K562 (cell line): ENCODE data around the gene TSPAN16. TPM values are rescaled to one million over a fixed set of nuclear protein-coding genes. Genes with fewer than 3 reads are reported as not detected.

ENCODE experiments used
- ATAC-seq: fragments of 200-7000 bp; cut with Tn5 transposase; 3 replicates; pipeline ENCODE4 v1.9.1; 2020; ENCODE audit warnings: moderate library complexity
- BruUV-seq: library from RNA; stranded (reverse); fragments of 400-500 nt; replicated peaks from 2 replicates; lab custom pipeline; 2021; lab: Mats Ljungman, UMichigan
- CTCF ChIA-PET: fragments of 300-600 bp; formaldehyde crosslinking; extraction: SDS; loops from one replicate; lab custom pipeline; 2021; ENCODE audit warnings: low intra/inter-chr PET ratio; lab: Yijun Ruan, JAX
- POLR2A ChIA-PET: fragments of 300-600, 350-650 bp; sonication (Branson Sonifier 250); formaldehyde crosslinking; extraction: SDS; loops from one replicate; lab custom pipeline; 2021; ENCODE audit warnings: antibody characterized with exemption, inconsistent platforms; lab: Yijun Ruan, JAX
- DNase-seq, 4 experiments: peaks; one replicate each; pipeline versions ENCODE4 v3.0.0 to v3.0.0-alpha.2; 2011 to 2018; ENCODE audit warnings: low spot score in 3 of 4, mixed read lengths in 3 of 4; ENCODE audit errors: extremely low read depth in 1 of 4
- FAIRE-seq: peaks from 2 replicates; lab custom pipeline; 2011; peaks lifted over from hg19 to GRCh38; lab: Jason Lieb, UNC
- H2AFZ ChIP-seq: 2 replicates; pipeline ENCODE4 v1.6.0; 2011; ENCODE audit warnings: low read depth, low read length, control low read depth, inconsistent platforms
- H3K27ac ChIP-seq: fragments of 200-600 bp; 3 replicates; pipeline ENCODE4 v1.8.0; 2011; ENCODE audit warnings: low read depth, mild to moderate bottlenecking, control low read depth, inconsistent platforms, low read length, moderate library complexity, mixed read lengths; ENCODE audit errors: extremely low read depth
- H3K27me3 ChIP-seq, 2 experiments: fragments of 300-600 bp in 1 of 2; 2 replicates in 1 of 2; 3 replicates in 1 of 2; pipeline versions ENCODE4 v1.6.0 to v1.8.0; 2011; ENCODE audit warnings: inconsistent platforms in 2 of 2, low read length in 2 of 2, mild to moderate bottlenecking in 1 of 2, mixed read lengths in 1 of 2, moderate library complexity in 1 of 2; ENCODE audit not compliant: control insufficient read depth in 2 of 2, insufficient read depth in 2 of 2
- H3K36me3 ChIP-seq: fragments of 300-600 bp; 3 replicates; pipeline ENCODE4 v1.8.0; 2011; ENCODE audit warnings: mild to moderate bottlenecking, low read length, inconsistent platforms; ENCODE audit not compliant: control insufficient read depth, insufficient read depth
- H3K4me1 ChIP-seq, 2 experiments: fragments of 200-600 bp in 1 of 2; replicated peaks in 1 of 2; 2 replicates in 1 of 2; 3 replicates in 1 of 2; pipeline versions ENCODE4 v1.5.1 to v1.8.0; 2011; ENCODE audit warnings: inconsistent platforms in 2 of 2, low read length in 2 of 2, mild to moderate bottlenecking in 1 of 2, mixed read lengths in 1 of 2, moderate library complexity in 1 of 2; ENCODE audit not compliant: control insufficient read depth in 2 of 2, insufficient read depth in 2 of 2
- H3K4me2 ChIP-seq: 2 replicates; pipeline ENCODE4 v1.6.1; 2011; ENCODE audit warnings: low read length, control low read depth, inconsistent platforms, mixed read lengths; ENCODE audit not compliant: insufficient read depth
- H3K4me3 ChIP-seq: fragments of 200-600 bp; sonication (generic), shearing (Covaris generic); 2 replicates; pipeline ENCODE4 v1.5.1; 2016; ENCODE audit warnings: control low read depth, inconsistent platforms
- H3K79me2 ChIP-seq: fragments of 200-600 bp; 3 replicates; pipeline ENCODE4 v1.8.0; 2011; ENCODE audit warnings: low read length, inconsistent platforms; ENCODE audit not compliant: control insufficient read depth, insufficient read depth
- H3K9ac ChIP-seq, 2 experiments: 2 replicates each; pipeline versions ENCODE4 v1.6.0 to v1.6.1; 2011; ENCODE audit warnings: low read depth in 2 of 2, low read length in 2 of 2, control low read depth in 1 of 2, inconsistent platforms in 1 of 2, mild to moderate bottlenecking in 1 of 2, mixed read lengths in 1 of 2; ENCODE audit not compliant: insufficient read depth in 1 of 2
- H3K9me1 ChIP-seq: one replicate; pipeline ENCODE4 v1.6.0; 2011; ENCODE audit warnings: inconsistent platforms, mild to moderate bottlenecking, low read length, moderate library complexity; ENCODE audit not compliant: control insufficient read depth, insufficient read depth
- H3K9me3 ChIP-seq: replicated peaks from 2 replicates; pipeline ENCODE4 v1.5.1; 2011; ENCODE audit warnings: low read depth, low read length, inconsistent platforms; ENCODE audit not compliant: control insufficient read depth, insufficient read depth
- H4K20me1 ChIP-seq: replicated peaks from 2 replicates; pipeline ENCODE4 v1.6.1; 2011; ENCODE audit warnings: low read length, inconsistent platforms, mixed read lengths; ENCODE audit not compliant: control insufficient read depth, insufficient read depth
- FOXA3 ChIP-seq, 2 experiments: fragments of 450-650 bp in 1 of 2; sonication (generic) in 1 of 2; formaldehyde crosslinking; IDR thresholded peaks in 1 of 2; conservative IDR thresholded peaks in 1 of 2; 2 replicates each; pipeline versions ENCODE4 v1.4.0 to v1.8.0; 2020 to 2022; ENCODE audit warnings: mild to moderate bottlenecking in 2 of 2, missing genetic modification reagents in 1 of 2
- SPI1 ChIP-seq: IDR thresholded peaks from 2 replicates; pipeline ENCODE4 v1.6.1; 2011; ENCODE audit warnings: low read depth, low read length, control low read depth, borderline replicate concordance
- WGBS: fragments of 100-300 bp; shearing (Covaris generic); methylation state at CpG from one replicate; pipeline ENCODE4 v1.1.6; 2016; ENCODE audit warnings: low coverage, mixed read lengths; ENCODE audit not compliant: insufficient coverage; ENCODE audit errors: missing lambda C conversion rate; 5-methylcytosine and 5-hydroxymethylcytosine counted together
- in situ Hi-C: fragments of 300-500 bp; cut with MboI; formaldehyde crosslinking; loops from 4 replicates; pipeline ENCODE4 v1.15.0; 2018; ENCODE audit warnings: inconsistent platforms, mixed read lengths
- intact Hi-C: fragments of 100-400 bp; cut with micrococcal nuclease; formaldehyde crosslinking; loops from 2 replicates; pipeline ENCODE4 v1.14.2; 2022
- polyA plus RNA-seq, 8 experiments: library from polyadenylated mRNA; depleted of rRNA in 4 of 8; stranded (reverse) in 5 of 8; unstranded in 3 of 8; fragments of >200 nt; fragmentation: Nextera tagmentation in 2 of 8; fragmentation: Illumina TruSeq in 1 of 8; extraction: Ambion mirVana in 2 of 8; extraction: Trizol in 1 of 8; gene quantifications; 2 replicates each; pipeline versions ENCODE4 v1.2.1 to v1.2.3, GENCODE V29; 2011 to 2014; ENCODE audit warnings: inconsistent platforms in 1 of 8, missing spikeins in 1 of 8
- total RNA-seq, 7 experiments: library from RNA; depleted of rRNA in 6 of 7; stranded (reverse); fragments of >200 nt in 6 of 7; fragmentation: Illumina TruSeq in 2 of 7; extraction: Trizol in 2 of 7; gene quantifications; 2 replicates each; pipeline versions ENCODE4 v1.2.1 to v1.2.3, GENCODE V29; 2011 to 2021; ENCODE audit warnings: low replicate concordance in 1 of 7
- TF ChIP-seq, protein P1 (sequence below): fragments of 200-800 bp; sonication (Bioruptor generic); IDR thresholded peaks from 2 replicates; pipeline ENCODE4 v1.6.1; 2017; ENCODE audit warnings: missing genetic modification characterization, missing compliant biosample characterization
- TF ChIP-seq, protein P2 (sequence below): fragments of 450-650 bp; IDR thresholded peaks from 2 replicates; pipeline ENCODE4 v1.6.1; 2016; ENCODE audit warnings: mild to moderate bottlenecking, moderate library complexity

TSPAN16 gene
- total and polyA plus RNA-seq, 9 of the 15 experiments (the other 6 are each of a cell fraction or from before 2014, with no cell fraction given): not detected

DNA sequence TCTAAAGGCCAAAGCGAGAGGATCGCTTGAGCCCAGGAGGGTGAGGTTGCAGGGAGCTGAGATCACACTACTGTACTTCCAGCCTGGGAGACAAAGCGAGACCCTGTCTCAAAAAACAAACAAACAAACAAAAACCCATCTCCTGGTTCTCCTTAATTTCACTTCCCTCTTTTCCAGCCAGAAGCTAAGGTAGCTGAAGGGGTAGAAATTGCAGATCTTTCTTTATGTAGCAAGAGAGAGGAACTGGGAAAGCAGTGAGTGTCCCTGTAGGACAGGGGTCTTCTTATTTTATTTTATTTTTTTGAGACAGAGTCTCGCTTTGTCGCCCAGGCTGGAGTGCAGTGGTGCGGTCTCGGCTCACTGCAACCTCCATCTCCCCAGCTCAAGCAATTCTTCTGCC, 4.5 kb upstream of the TSPAN16 start:
- CTCF ChIA-PET: no interaction called here
- ATAC-seq (no peak), DNase-seq (no peak), FAIRE-seq (no peak)
- Histone ChIP-seq H3K4me3 (no peak overlapping the region), H3K36me3 (no peaks in the 10 kb centered on the region), H3K79me2 (no peaks in the 10 kb centered on the region), H3K27me3 (peaks cover 5 to 16% of the 10 kb centered on the region in 2 experiments; a peak in 3 of 5 replicates), H2AFZ (no peak overlapping the region), H3K4me2 (no peak overlapping the region), H3K9ac (no peak overlapping the region), H3K9me3 (no peaks in the 10 kb centered on the region), H4K20me1 (0 out of 2 replicates have a peak, but pooled peaks cover 2% of the 10 kb centered on the region), H3K4me1 (peaks cover 0 to 14% of the 10 kb centered on the region in 2 experiments; a peak in 3 of 5 replicates), H3K9me1 (no peaks in the 10 kb centered on the region), H3K27ac (no peak overlapping the region)
- POLR2A ChIA-PET: no interaction called here
- TF ChIP-seq SPI1 (peak; percentile 43; the same call in 1 of the 2 replicates), FOXA3 (CRISPR knock-in tag; conservative IDR thresholded peaks at IDR 0.05 in 1 of 2, IDR thresholded peaks at IDR 0.05 in 1 of 2) (no peak)
- TF ChIP-seq, protein P1, sequence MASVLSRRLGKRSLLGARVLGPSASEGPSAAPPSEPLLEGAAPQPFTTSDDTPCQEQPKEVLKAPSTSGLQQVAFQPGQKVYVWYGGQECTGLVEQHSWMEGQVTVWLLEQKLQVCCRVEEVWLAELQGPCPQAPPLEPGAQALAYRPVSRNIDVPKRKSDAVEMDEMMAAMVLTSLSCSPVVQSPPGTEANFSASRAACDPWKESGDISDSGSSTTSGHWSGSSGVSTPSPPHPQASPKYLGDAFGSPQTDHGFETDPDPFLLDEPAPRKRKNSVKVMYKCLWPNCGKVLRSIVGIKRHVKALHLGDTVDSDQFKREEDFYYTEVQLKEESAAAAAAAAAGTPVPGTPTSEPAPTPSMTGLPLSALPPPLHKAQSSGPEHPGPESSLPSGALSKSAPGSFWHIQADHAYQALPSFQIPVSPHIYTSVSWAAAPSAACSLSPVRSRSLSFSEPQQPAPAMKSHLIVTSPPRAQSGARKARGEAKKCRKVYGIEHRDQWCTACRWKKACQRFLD: no peak
- TF ChIP-seq, protein P2, sequence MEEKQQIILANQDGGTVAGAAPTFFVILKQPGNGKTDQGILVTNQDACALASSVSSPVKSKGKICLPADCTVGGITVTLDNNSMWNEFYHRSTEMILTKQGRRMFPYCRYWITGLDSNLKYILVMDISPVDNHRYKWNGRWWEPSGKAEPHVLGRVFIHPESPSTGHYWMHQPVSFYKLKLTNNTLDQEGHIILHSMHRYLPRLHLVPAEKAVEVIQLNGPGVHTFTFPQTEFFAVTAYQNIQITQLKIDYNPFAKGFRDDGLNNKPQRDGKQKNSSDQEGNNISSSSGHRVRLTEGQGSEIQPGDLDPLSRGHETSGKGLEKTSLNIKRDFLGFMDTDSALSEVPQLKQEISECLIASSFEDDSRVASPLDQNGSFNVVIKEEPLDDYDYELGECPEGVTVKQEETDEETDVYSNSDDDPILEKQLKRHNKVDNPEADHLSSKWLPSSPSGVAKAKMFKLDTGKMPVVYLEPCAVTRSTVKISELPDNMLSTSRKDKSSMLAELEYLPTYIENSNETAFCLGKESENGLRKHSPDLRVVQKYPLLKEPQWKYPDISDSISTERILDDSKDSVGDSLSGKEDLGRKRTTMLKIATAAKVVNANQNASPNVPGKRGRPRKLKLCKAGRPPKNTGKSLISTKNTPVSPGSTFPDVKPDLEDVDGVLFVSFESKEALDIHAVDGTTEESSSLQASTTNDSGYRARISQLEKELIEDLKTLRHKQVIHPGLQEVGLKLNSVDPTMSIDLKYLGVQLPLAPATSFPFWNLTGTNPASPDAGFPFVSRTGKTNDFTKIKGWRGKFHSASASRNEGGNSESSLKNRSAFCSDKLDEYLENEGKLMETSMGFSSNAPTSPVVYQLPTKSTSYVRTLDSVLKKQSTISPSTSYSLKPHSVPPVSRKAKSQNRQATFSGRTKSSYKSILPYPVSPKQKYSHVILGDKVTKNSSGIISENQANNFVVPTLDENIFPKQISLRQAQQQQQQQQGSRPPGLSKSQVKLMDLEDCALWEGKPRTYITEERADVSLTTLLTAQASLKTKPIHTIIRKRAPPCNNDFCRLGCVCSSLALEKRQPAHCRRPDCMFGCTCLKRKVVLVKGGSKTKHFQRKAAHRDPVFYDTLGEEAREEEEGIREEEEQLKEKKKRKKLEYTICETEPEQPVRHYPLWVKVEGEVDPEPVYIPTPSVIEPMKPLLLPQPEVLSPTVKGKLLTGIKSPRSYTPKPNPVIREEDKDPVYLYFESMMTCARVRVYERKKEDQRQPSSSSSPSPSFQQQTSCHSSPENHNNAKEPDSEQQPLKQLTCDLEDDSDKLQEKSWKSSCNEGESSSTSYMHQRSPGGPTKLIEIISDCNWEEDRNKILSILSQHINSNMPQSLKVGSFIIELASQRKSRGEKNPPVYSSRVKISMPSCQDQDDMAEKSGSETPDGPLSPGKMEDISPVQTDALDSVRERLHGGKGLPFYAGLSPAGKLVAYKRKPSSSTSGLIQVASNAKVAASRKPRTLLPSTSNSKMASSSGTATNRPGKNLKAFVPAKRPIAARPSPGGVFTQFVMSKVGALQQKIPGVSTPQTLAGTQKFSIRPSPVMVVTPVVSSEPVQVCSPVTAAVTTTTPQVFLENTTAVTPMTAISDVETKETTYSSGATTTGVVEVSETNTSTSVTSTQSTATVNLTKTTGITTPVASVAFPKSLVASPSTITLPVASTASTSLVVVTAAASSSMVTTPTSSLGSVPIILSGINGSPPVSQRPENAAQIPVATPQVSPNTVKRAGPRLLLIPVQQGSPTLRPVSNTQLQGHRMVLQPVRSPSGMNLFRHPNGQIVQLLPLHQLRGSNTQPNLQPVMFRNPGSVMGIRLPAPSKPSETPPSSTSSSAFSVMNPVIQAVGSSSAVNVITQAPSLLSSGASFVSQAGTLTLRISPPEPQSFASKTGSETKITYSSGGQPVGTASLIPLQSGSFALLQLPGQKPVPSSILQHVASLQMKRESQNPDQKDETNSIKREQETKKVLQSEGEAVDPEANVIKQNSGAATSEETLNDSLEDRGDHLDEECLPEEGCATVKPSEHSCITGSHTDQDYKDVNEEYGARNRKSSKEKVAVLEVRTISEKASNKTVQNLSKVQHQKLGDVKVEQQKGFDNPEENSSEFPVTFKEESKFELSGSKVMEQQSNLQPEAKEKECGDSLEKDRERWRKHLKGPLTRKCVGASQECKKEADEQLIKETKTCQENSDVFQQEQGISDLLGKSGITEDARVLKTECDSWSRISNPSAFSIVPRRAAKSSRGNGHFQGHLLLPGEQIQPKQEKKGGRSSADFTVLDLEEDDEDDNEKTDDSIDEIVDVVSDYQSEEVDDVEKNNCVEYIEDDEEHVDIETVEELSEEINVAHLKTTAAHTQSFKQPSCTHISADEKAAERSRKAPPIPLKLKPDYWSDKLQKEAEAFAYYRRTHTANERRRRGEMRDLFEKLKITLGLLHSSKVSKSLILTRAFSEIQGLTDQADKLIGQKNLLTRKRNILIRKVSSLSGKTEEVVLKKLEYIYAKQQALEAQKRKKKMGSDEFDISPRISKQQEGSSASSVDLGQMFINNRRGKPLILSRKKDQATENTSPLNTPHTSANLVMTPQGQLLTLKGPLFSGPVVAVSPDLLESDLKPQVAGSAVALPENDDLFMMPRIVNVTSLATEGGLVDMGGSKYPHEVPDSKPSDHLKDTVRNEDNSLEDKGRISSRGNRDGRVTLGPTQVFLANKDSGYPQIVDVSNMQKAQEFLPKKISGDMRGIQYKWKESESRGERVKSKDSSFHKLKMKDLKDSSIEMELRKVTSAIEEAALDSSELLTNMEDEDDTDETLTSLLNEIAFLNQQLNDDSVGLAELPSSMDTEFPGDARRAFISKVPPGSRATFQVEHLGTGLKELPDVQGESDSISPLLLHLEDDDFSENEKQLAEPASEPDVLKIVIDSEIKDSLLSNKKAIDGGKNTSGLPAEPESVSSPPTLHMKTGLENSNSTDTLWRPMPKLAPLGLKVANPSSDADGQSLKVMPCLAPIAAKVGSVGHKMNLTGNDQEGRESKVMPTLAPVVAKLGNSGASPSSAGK: no peak
- 31% methylated on average over 7 of the region's 7 CpGs for WGBS
- intact Hi-C loops (loop anchor here (5.0 to 10.0 kb wide), 2 partner anchors 91 to 193 kb away; partner anchors contain the start of genes ELAVL3 and EPOR), in situ Hi-C loops (no loop called here)
- BruUV-seq: no TSS peak
